Suppressor macrophage treated with lipopolysaccharide for 4 hours (primary cell): ENCODE data around the gene PRR15L.
A peak's percentile ranks its signal among the peaks of the same experiment; 100 is the strongest.
"Not testable (repeated sequence)": the region's sequence is repeated elsewhere in the genome, so short reads cannot be mapped to it uniquely, and the experiment has no call there.

ENCODE experiments used
- DNase-seq: peaks from one replicate; pipeline ENCODE4 v3.0.0-alpha.2; 2020

Gene PRR15L

DNA sequence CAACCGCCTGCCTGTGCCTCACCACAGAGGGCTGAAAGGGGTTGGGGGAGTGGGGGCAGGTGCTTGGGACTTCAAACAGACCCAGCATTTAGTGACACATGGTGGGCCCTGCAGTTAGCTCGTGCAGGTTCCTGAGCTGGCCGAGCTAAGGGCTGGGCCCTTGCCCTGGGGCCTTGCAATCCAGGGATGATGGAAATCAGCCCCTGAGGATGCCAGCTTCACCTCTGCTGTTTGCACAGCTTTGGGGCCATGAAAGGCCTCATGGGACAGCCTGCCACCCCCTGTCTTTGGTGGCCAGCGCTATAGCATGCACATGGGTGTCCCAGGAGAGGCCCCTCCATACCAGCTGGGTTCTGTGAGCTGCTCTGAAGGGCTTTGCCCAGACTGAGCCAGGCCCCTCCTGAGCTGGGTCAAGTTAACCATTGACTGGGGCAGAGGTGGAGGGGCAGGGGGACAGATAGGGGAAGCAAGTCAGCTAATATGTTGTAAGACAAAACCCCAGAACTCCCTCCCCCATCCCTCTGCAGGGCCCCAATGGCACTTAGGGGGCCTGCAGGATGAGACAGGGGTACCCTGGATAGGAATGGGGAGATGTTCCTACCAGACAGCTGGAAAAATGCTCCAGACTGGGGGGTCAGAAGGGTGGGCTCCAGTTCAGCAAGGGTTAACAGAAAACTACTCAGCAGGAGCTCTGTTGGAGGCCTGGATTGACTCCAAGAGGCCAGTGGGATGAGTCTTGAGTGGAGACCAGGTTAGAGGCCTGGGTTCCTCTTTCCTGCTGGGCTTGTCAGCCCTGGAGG, 692 bp downstream of the PRR15L start:
- DNase-seq = no peak

- DNase-seq = no peak
Measured at GRCh38 chr17:47955497-47956461, 1.9 kb downstream of the PRR15L start.

DNA sequence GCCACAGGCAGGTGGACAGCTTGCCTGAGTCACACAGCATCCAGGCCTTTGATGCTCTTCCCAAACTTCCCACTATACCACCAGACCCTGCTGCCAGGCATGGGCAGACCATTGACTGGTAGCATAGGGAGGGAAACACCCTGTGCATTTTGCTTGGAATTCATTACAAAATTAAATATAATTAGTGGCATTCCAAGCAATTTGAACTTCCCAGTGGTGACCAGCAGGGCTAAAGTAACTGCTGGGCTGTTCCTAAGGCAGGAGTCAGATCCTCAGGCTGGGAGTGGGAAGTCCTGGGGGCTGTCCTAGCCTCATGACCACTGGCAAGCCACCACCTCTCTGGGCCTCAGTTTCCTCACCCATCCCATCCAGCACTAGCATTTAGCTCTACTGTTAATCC, 3.8 kb downstream of the PRR15L start:
- DNase-seq = no peak

DNA sequence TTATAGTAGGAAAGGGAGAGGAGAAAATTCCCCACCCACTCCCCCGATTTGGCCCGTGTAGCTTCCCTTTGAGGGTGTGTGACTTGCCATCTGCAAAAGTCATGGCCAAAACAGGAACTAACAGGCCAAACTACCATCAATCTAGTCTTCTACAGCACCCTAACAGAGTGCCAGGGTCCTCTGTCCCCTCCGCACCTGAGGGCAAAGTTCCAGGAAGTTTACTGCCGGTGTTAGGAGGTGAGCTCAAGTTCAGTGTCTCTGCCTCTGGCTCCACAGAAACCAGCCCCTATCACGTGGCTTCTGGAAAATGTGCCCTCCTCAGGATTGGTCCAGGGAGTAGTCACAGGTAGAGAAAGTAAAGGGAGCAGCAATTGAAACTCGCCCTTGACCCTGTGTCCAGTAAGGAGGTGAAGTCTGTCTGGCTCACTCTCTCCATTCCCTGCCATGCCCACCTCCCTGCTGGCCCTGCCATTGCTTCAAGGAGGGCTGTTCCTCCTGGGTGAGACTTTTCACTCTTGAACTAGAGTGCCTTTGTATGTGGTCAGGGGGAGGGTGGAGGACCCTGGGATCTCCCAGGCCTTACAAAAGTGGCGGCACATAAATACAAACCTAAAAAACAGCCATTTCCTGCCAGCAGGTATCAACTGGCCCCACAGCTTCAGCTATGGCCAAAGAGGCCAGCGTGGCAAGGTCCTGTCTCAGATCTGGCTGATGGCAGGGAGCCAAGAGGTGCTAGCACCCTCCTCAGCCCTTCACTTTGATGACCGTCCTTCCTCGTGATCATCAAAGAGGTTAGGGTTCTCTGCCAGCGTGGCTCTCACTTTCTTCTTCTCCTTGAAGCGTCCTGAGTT, 5.3 kb downstream of the PRR15L start:
- peak; percentile 68 for DNase-seq

DNA sequence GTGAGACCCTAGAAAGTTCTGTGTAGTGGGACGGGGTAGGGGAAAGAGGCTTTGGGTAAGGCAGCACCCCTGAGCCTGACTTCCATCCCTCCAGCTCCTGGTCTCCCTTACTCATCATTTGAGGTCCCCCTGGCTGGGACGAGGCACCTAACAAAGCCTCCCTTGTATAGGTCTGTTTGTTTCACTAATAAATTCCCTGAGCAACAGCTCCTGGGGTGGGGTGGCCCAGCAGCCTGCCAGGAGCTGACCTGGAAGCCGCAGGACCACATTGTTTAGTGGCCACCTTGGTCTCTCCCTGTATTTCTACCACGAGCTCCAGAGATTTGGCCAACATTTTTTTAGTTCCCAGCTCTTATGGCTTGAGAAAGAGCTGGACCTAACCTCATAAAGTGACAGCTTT, 7.2 kb downstream of the PRR15L start:
- no peak for DNase-seq

- no peak for DNase-seq
Measured at GRCh38 chr17:47949946-47950345, 7.7 kb downstream of the PRR15L start.

DNA sequence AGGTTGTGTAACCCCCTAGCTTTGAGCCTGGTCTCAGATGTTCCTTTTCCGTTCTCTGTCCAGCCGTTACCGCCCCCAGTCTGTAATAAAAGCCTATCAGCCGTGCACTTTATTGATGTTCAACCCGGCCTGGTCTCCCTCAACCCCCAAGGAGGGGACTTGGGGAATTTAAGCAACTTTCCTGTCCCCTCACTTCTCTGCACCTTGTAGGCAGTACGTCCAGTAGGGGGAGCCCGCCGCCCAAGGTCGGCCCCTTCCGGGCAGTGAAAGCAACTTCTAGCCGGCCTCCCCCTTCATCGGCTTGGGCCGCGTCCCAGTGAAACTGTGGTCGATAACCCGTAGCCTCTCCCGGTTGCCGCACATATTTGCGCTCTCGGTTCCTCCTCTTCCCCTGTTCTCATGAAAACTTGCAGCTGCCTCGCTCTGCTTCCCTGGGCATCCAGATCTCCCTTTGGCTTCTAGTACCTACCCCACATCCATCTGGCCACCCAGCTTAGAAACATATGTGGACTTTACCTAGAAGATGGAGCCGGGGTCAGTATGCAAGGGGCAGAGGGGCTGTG, 8.4 kb downstream of the PRR15L start:
- DNase-seq = peak; percentile 92

- no peak for DNase-seq
Measured at GRCh38 chr17:47948706-47949196, 8.9 kb downstream of the PRR15L start.

DNA sequence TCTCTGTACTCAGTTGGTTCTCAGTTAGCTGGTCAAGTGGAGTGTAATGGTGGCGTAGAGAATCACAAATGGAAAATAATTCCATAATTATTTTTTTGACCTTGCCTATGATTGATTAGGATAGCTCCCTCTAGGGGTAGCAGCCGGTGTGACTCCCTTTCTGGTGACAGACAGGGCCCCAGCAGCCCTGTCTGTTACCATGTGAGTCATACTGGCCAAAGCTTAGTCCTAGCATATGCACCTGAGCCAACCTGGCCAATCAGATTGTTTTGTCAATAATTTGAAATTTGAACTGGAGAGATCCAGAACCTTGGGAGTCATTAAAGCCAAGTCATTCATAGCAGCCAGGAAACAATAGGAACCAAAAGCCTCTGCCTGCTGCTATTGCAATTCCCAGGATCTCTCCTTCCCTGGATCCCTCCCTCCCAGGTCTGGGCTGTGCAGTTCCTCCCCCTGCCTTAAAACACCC, 10.7 kb downstream of the PRR15L start:
- peak; percentile 76 for DNase-seq

DNA sequence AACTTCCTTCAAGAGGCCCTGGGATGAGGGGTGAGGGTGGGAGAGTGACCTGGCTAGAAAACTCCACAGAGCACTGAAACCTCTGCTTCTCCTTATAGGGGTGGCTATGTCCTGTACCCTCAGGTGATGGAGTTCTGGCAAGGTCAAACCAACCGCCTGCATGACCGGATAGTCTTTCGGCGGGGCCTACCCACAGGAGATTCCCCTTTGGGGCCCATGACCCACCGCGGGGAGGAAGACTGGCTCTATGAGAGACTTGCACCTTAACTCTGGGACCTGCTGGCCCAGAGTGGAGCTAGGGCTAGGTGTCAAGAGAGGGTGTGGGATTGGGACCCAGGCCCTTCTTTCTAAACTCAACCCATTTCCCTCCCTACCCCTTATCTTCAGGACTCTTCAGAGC, 11.2 kb downstream of the PRR15L start:
- DNase-seq = no peak

- DNase-seq = peak; percentile 70
Measured at GRCh38 chr17:47945529-47946508, 11.9 kb downstream of the PRR15L start.

DNA sequence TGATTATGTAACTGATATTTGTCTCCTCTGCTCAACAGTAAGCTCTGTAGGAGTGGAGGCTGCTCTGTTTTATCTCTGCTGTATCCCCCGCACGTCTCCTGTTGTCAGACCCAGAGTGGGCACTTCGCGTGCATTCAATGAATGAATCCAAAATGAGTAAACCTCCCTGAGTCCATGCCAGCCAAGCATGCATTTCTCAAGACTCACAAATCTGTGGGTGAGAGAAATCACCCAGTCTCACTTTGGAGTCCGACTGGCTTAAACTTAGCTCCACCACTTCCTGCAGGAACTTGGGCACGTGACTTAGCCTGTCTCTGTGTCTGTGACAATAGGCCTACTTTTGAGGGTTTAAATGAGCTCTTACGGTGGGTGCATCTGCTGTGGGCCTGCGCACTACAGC, 12.6 kb downstream of the PRR15L start:
- peak; percentile 57 for DNase-seq

GRCh38 chr17:47942568-47942967, 15.1 kb downstream of the PRR15L start:
- DNase-seq = no peak

GRCh38 chr17:47942096-47942510, 15.6 kb downstream of the PRR15L start:
- DNase-seq = no peak

- DNase-seq = peak; percentile 97
Measured at GRCh38 chr17:47941246-47942095, 16.2 kb downstream of the PRR15L start, which contains the start of gene PNPO. Gene PNPO, plus strand, starts transcription at chr17:47941571. Its CDS starts 105 bp downstream, at chr17:47941676.

GRCh38 chr17:47937941-47938340, 19.7 kb downstream of the PRR15L start:
- peak; percentile 25 for DNase-seq

DNA sequence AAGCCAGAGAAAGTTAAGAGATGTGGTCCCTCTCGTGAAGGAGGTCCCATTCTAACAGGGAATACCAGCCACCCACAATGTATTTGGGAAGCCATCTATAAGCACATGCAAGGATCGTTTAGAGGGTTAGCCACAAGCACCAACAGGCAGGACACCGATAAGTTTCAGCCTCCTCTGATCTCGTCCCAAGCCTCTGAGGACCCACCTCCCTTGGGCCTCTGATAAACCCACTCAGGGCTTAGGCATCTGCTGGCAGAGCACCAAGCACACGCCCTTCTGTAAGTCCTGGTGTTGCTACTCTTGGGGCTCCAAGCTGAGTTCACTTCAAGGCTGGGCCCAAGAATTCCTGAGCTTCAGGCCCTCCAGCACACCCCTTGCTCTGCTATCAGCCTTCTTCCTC, 21.7 kb downstream of the PRR15L start:
- no peak for DNase-seq

- DNase-seq = not testable (repeated sequence)
Measured at GRCh38 chr17:47935468-47935867, 22.2 kb downstream of the PRR15L start.

- DNase-seq = no peak
Measured at GRCh38 chr17:47934856-47935255, 22.8 kb downstream of the PRR15L start.

DNA sequence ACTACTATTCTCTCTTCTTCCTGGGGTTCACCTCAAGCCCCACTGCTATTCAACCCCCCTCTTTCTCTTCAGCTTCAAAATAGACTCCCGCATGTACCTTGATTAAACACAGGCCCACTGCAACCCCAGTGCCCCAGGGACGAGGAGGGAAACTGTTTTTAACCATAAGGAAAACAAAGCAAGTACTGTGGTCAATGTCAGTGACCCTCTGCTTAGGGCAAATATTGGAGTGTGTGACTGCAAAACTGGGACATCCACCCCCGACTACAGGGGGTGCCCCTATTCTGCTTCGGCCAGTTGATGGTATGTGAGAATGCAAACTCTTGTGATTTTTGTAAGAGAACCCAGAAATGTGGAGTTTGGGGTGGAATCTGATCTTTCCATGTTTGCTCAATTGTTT, 25.8 kb downstream of the PRR15L start:
- DNase-seq = no peak
